HepG2 (cell line): Measurements from ENCODE around the gene PCBD2. TPM values are rescaled to one million over a fixed set of nuclear protein-coding genes. Genes with fewer than 3 reads are reported as not detected.

Experiments used
- ATAC-seq: fragments of 200-7000 bp; cut with Tn5 transposase; 3 replicates; pipeline ENCODE4 v1.9.1; 2020; ENCODE audit warnings: mild to moderate bottlenecking, moderate library complexity
- BruUV-seq: library from RNA; stranded (reverse); fragments of 400-500 nt; replicated peaks from 2 replicates; lab custom pipeline; 2021; lab: Mats Ljungman, UMichigan
- CTCF ChIA-PET: fragments of 300-600 bp; formaldehyde crosslinking; extraction: SDS; loops from one replicate; lab custom pipeline; 2021; ENCODE audit warnings: low total read pairs, inconsistent platforms, low intra/inter-chr PET ratio; lab: Yijun Ruan, JAX
- POLR2A ChIA-PET: fragments of 350-600 bp; sonication (Branson Sonifier 250); formaldehyde crosslinking; loops from one replicate; lab custom pipeline; 2020; ENCODE audit warnings: antibody characterized with exemption, inconsistent platforms; lab: Yijun Ruan, JAX
- DNase-seq: peaks from one replicate; pipeline ENCODE4 v3.0.0-alpha.2; 2015; ENCODE audit warnings: low spot score
- FAIRE-seq: peaks from 3 replicates; lab custom pipeline; 2011; peaks lifted over from hg19 to GRCh38; lab: Jason Lieb, UNC
- H2AFZ ChIP-seq: one replicate; pipeline ENCODE4 v1.6.1; 2011; ENCODE audit warnings: low read length, inconsistent platforms
- H3K27ac ChIP-seq: fragments of 300-600 bp; 3 replicates; pipeline ENCODE4 v1.8.0; 2011; ENCODE audit warnings: mixed run types, mild to moderate bottlenecking, mixed read lengths, low read length, inconsistent platforms; ENCODE audit not compliant: insufficient read depth; ENCODE audit errors: extremely low read length
- H3K27me3 ChIP-seq, 2 experiments: fragments of 200-600 bp in 1 of 2; 2 replicates in 1 of 2; 3 replicates in 1 of 2; pipeline versions ENCODE4 v1.6.0 to v1.8.0; 2011; ENCODE audit warnings: low read length in 2 of 2, mild to moderate bottlenecking in 2 of 2, moderate library complexity in 2 of 2, inconsistent platforms in 1 of 2; ENCODE audit not compliant: insufficient read depth in 2 of 2, control insufficient read depth in 1 of 2
- H3K36me3 ChIP-seq, 2 experiments: fragments of 200-600 bp in 1 of 2; replicated peaks in 1 of 2; 2 replicates in 1 of 2; 3 replicates in 1 of 2; pipeline versions ENCODE4 v1.5.1 to v1.8.0; 2011; ENCODE audit warnings: low read length in 2 of 2, inconsistent platforms in 1 of 2; ENCODE audit not compliant: insufficient read depth in 2 of 2, control insufficient read depth in 1 of 2
- H3K4me1 ChIP-seq: 2 replicates; pipeline ENCODE4 v1.5.1; 2012; ENCODE audit warnings: low read length, inconsistent platforms; ENCODE audit not compliant: insufficient read depth
- H3K4me2 ChIP-seq: 2 replicates; pipeline ENCODE4 v1.6.0; 2011; ENCODE audit warnings: low read depth, low read length, inconsistent platforms
- H3K4me3 ChIP-seq, 3 experiments: fragments of 200-600 bp in 1 of 3; sonication (generic), shearing (Covaris generic) in 1 of 3; replicated peaks in 1 of 3; 2 replicates each; pipeline ENCODE4 v1.5.1; 2011 to 2016; ENCODE audit warnings: low read length in 3 of 3, inconsistent platforms in 2 of 3, low read depth in 2 of 3, mild to moderate bottlenecking in 2 of 3, control low read depth in 1 of 3, mixed read lengths in 1 of 3; ENCODE audit not compliant: insufficient read depth in 1 of 3
- H3K79me2 ChIP-seq: one replicate; pipeline ENCODE4 v1.6.1; 2011; ENCODE audit warnings: low read length, inconsistent platforms; ENCODE audit not compliant: insufficient read depth
- H3K9ac ChIP-seq: 2 replicates; pipeline ENCODE4 v1.6.0; 2011; ENCODE audit warnings: mild to moderate bottlenecking, low read depth, low read length, inconsistent platforms; ENCODE audit not compliant: insufficient read depth
- H3K9me3 ChIP-seq: 2 replicates; pipeline ENCODE4 v1.5.1; 2012; ENCODE audit warnings: mild to moderate bottlenecking, low read length
- H4K20me1 ChIP-seq: 2 replicates; pipeline ENCODE4 v1.6.0; 2011; ENCODE audit warnings: inconsistent platforms, mild to moderate bottlenecking, low read length, moderate library complexity; ENCODE audit not compliant: insufficient read depth
- CBX5 ChIP-seq: sonication (generic); formaldehyde crosslinking; IDR thresholded peaks from 2 replicates; pipeline ENCODE4 v1.4.0; 2020; ENCODE audit warnings: missing genetic modification reagents, borderline replicate concordance
- ELK4 ChIP-seq: sonication (generic); formaldehyde crosslinking; IDR thresholded peaks from 2 replicates; pipeline ENCODE4 v1.9.0; 2021; ENCODE audit warnings: missing genetic modification reagents, borderline replicate concordance
- JUND ChIP-seq: sonication (generic); formaldehyde crosslinking; IDR thresholded peaks from 2 replicates; pipeline ENCODE4 v1.8.0; 2022; ENCODE audit warnings: mild to moderate bottlenecking, missing genetic modification reagents
- KLF6 ChIP-seq: IDR thresholded peaks from 2 replicates; pipeline ENCODE4 v1.8.0; 2016; ENCODE audit warnings: missing biosample characterization, missing genetic modification reagents
- NCOR1 ChIP-seq: fragments of 200-600 bp; sonication (generic); IDR thresholded peaks from 2 replicates; pipeline ENCODE4 v1.7.0; 2017; ENCODE audit warnings: antibody characterized with exemption, low read length, borderline replicate concordance
- SNAPC4 ChIP-seq: sonication (generic); formaldehyde crosslinking; IDR thresholded peaks from 2 replicates; pipeline ENCODE4 v1.4.0; 2020; ENCODE audit warnings: mild to moderate bottlenecking, missing genetic modification reagents
- ZBTB21 ChIP-seq: sonication (generic); formaldehyde crosslinking; IDR thresholded peaks from 2 replicates; pipeline ENCODE4 v1.4.0; 2020; ENCODE audit warnings: missing genetic modification reagents
- ZBTB38 ChIP-seq: sonication (generic); formaldehyde crosslinking; IDR thresholded peaks from 2 replicates; pipeline ENCODE4 v1.5.1; 2020; ENCODE audit warnings: mild to moderate bottlenecking, missing genetic modification reagents
- ZMAT3 ChIP-seq: sonication (generic); formaldehyde crosslinking; conservative IDR thresholded peaks from 2 replicates; pipeline ENCODE4 v1.7.0; 2021; ENCODE audit warnings: missing genetic modification reagents
- ZNF333 ChIP-seq: sonication (generic); formaldehyde crosslinking; IDR thresholded peaks from 2 replicates; pipeline ENCODE4 v1.4.0; 2020; ENCODE audit warnings: mild to moderate bottlenecking, missing genetic modification reagents, borderline replicate concordance
- ZNF431 ChIP-seq: sonication (generic); formaldehyde crosslinking; IDR thresholded peaks from 2 replicates; pipeline ENCODE4 v1.9.0; 2022; ENCODE audit warnings: missing genetic modification reagents, low read depth, mild to moderate bottlenecking, borderline replicate concordance
- ZNF780A ChIP-seq: sonication (generic); formaldehyde crosslinking; IDR thresholded peaks from 2 replicates; pipeline ENCODE4 v1.8.0; 2022; ENCODE audit warnings: mild to moderate bottlenecking, missing genetic modification reagents, moderate library complexity
- WGBS: methylation state at CpG from one replicate; pipeline ENCODE4 v1.1.6; 2017; ENCODE audit warnings: low lambda C conversion rate; 5-methylcytosine and 5-hydroxymethylcytosine counted together
- in situ Hi-C: cut with HindIII; loops from 2 replicates; pipeline ENCODE4 v1.10.0; 2017; ENCODE audit warnings: low pct_unique_long_range_greater_than_20kb; ENCODE audit not compliant: extremely low pct_ligation_motif_present
- intact Hi-C: fragments of 100-400 bp; cut with micrococcal nuclease; formaldehyde crosslinking; loops from one replicate; pipeline ENCODE4 v1.10.0; 2022; ENCODE audit not compliant: unreplicated experiment
- polyA plus RNA-seq, 8 experiments: library from polyadenylated mRNA; depleted of rRNA in 3 of 8; stranded (reverse) in 7 of 8; unstranded in 1 of 8; fragments of >200 nt; fragmentation: Illumina TruSeq in 4 of 8; extraction: Trizol in 4 of 8; gene quantifications; 2 replicates each; pipeline versions ENCODE4 v1.2.1 to v1.2.3, GENCODE V29; 2011 to 2016; ENCODE audit warnings: low read depth in 4 of 8, missing spikeins in 1 of 8, mixed read lengths in 1 of 8; ENCODE audit not compliant: insufficient read depth in 1 of 8
- total RNA-seq, 5 experiments: library from RNA; depleted of rRNA; stranded (reverse); fragments of >200 nt; fragmentation: Illumina TruSeq; extraction: Trizol; gene quantifications; 2 replicates each; pipeline ENCODE4 v1.2.3, GENCODE V29; 2016; ENCODE audit warnings: low read depth in 1 of 5
- TF ChIP-seq, protein P1 (sequence below): sonication (generic); formaldehyde crosslinking; IDR thresholded peaks from 2 replicates; pipeline ENCODE4 v1.4.0; 2020; ENCODE audit warnings: mild to moderate bottlenecking, low read depth, missing genetic modification reagents

Gene PCBD2
- total and polyA plus RNA-seq, 2 of the 13 experiments (the other 11 are each of a cell fraction or from before 2014, with no cell fraction given) = 5.5 to 12.0 TPM

DNA sequence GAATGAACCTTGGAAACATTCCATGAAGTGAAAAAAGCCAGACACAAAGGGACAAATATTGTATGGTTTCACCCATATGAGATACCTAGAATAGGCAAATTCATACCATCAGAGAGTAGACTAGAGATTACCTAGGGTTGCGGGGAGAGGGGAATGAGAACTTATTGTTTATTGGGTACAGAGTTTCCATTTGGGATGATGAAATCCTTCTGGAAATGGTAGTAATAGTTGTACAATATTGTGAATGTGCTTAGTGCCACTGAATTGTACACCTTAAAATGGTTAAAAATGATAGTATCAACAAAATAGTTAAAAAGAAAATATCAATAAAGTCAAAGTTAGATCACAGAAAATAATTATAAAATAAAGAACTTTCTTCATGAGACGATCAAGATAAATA, 88.2 kb downstream of the PCBD2 start (continued):
- TF ChIP-seq ZBTB21 (CRISPR knock-in tag) = no peak
- TF ChIP-seq KLF6 (CRISPR knock-in tag) = no peak
- no peak for TF ChIP-seq SNAPC4 (CRISPR knock-in tag)

- TF ChIP-seq ZNF333 (CRISPR knock-in tag) = no peak
- no peak for TF ChIP-seq NCOR1
- no peak for TF ChIP-seq ZMAT3 (CRISPR knock-in tag)
- no peak for TF ChIP-seq JUND (CRISPR knock-in tag)
- no peak for TF ChIP-seq ZNF780A
- TF ChIP-seq, protein P1, sequence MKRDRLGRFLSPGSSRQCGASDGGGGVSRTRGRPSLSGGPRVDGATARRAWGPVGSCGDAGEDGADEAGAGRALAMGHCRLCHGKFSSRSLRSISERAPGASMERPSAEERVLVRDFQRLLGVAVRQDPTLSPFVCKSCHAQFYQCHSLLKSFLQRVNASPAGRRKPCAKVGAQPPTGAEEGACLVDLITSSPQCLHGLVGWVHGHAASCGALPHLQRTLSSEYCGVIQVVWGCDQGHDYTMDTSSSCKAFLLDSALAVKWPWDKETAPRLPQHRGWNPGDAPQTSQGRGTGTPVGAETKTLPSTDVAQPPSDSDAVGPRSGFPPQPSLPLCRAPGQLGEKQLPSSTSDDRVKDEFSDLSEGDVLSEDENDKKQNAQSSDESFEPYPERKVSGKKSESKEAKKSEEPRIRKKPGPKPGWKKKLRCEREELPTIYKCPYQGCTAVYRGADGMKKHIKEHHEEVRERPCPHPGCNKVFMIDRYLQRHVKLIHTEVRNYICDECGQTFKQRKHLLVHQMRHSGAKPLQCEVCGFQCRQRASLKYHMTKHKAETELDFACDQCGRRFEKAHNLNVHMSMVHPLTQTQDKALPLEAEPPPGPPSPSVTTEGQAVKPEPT (CRISPR knock-in tag) = no peak
- TF ChIP-seq ZNF431 (CRISPR knock-in tag) = no peak
- TF ChIP-seq CBX5 (CRISPR knock-in tag) = no peak
- TF ChIP-seq ELK4 = no peak
- TF ChIP-seq ZBTB38 (CRISPR knock-in tag) = no peak
- intact Hi-C loops (no loop called here), in situ Hi-C loops (no loop called here)
- no peak overlapping the region for H3K4me3 ChIP-seq
- no peaks in the 10 kb centered on the region for H3K36me3 ChIP-seq
- H3K9ac ChIP-seq = no peak overlapping the region
- no peak overlapping the region for H3K4me2 ChIP-seq
- no peaks in the 10 kb centered on the region for H3K79me2 ChIP-seq
- H2AFZ ChIP-seq = no peak overlapping the region
- no peak for FAIRE-seq
- DNase-seq = no peak
- ChIA-PET POLR2A (no interaction called here), CTCF (no interaction called here)
- BruUV-seq = no TSS peak
- H3K27ac ChIP-seq = no peak overlapping the region
- H3K4me1 ChIP-seq = no peaks in the 10 kb centered on the region
- ATAC-seq = no peak
- 97% methylated on average over 2 of the region's 2 CpGs for WGBS
- H3K27me3 ChIP-seq = no peaks in the 10 kb centered on the region
- H4K20me1 ChIP-seq = no peaks in the 10 kb centered on the region
- no peaks in the 10 kb centered on the region for H3K9me3 ChIP-seq
These were observed 89.7 kb downstream of the PCBD2 start for GRCh38 chr5:134994560-134995156.
